Hepatocyte (in vitro differentiated cells): Measurements from ENCODE around the gene TNFRSF4. TPM values are rescaled to one million over a fixed set of nuclear protein-coding genes. Genes with fewer than 3 reads are reported as not detected.
A peak's percentile ranks its signal among the peaks of the same experiment; 100 is the strongest.

ENCODE experiments used
- DNase-seq: peaks from one replicate; pipeline ENCODE4 v3.0.0-alpha.2; 2016; ENCODE audit warnings: low spot score
- H2AFZ ChIP-seq: fragments of 200-600 bp; sonication (generic); 2 replicates; pipeline ENCODE4 v1.6.0; 2016; ENCODE audit warnings: antibody characterized with exemption, mild to moderate bottlenecking
- H3K27ac ChIP-seq: fragments of 200-600 bp; sonication (generic); 2 replicates; pipeline ENCODE4 v1.5.1; 2016; ENCODE audit warnings: mild to moderate bottlenecking
- H3K27me3 ChIP-seq: fragments of 200-600 bp; sonication (generic); 2 replicates; pipeline ENCODE4 v1.6.1; 2016
- H3K36me3 ChIP-seq: fragments of 200-600 bp; sonication (generic); replicated peaks from 2 replicates; pipeline ENCODE4 v1.5.1; 2016; ENCODE audit warnings: low read depth; ENCODE audit not compliant: insufficient read depth
- H3K4me1 ChIP-seq: fragments of 200-600 bp; sonication (generic); 2 replicates; pipeline ENCODE4 v1.5.1; 2016; ENCODE audit warnings: mild to moderate bottlenecking, moderate library complexity; ENCODE audit not compliant: insufficient read depth
- H3K4me2 ChIP-seq: fragments of 200-600 bp; sonication (generic); 2 replicates; pipeline ENCODE4 v1.6.0; 2016
- H3K4me3 ChIP-seq: fragments of 200-600 bp; sonication (generic); 2 replicates; pipeline ENCODE4 v1.5.1; 2016; ENCODE audit warnings: mild to moderate bottlenecking
- H3K79me2 ChIP-seq: fragments of 200-600 bp; sonication (generic); 2 replicates; pipeline ENCODE4 v1.6.0; 2017; ENCODE audit warnings: mild to moderate bottlenecking
- H3K9me2 ChIP-seq: fragments of 200-600 bp; sonication (generic); replicated peaks from 2 replicates; pipeline ENCODE4 v1.6.0; 2017; ENCODE audit warnings: mild to moderate bottlenecking; ENCODE audit not compliant: insufficient read depth
- H3K9me3 ChIP-seq: fragments of 200-600 bp; sonication (generic); 2 replicates; pipeline ENCODE4 v1.5.1; 2016; ENCODE audit warnings: low read depth, mild to moderate bottlenecking
- H4K20me1 ChIP-seq: fragments of 200-600 bp; sonication (generic); 2 replicates; pipeline ENCODE4 v1.6.0; 2016; ENCODE audit warnings: mild to moderate bottlenecking; ENCODE audit not compliant: insufficient read depth, poor library complexity, severe bottlenecking
- EZH2 ChIP-seq: fragments of 200-600 bp; sonication (generic); IDR thresholded peaks from 2 replicates; pipeline ENCODE4 v1.6.1; 2016; ENCODE audit warnings: antibody characterized with exemption, mild to moderate bottlenecking, borderline replicate concordance
- EZH2phosphoT487 ChIP-seq: fragments of 200-600 bp; sonication (generic); IDR thresholded peaks from one replicate; pipeline ENCODE4 v1.6.1; 2018; ENCODE audit warnings: antibody characterized with exemption, mild to moderate bottlenecking, low read depth, moderate library complexity; ENCODE audit not compliant: unreplicated experiment, severe bottlenecking
- WGBS: methylation state at CpG from one replicate; pipeline ENCODE4 v1.1.6; 2016; ENCODE audit warnings: low lambda C conversion rate; ENCODE audit errors: missing lambda C conversion rate; 5-methylcytosine and 5-hydroxymethylcytosine counted together
- polyA plus RNA-seq: library from polyadenylated mRNA; unstranded; fragments of >200 nt; fragmentation: Nextera tagmentation; extraction: Ambion mirVana; gene quantifications from 2 replicates; pipeline ENCODE4 v1.2.1, GENCODE V29; 2016
- total RNA-seq: library from RNA; depleted of rRNA; stranded (reverse); fragments of >200 nt; gene quantifications from 2 replicates; pipeline ENCODE4 v1.2.3, GENCODE V29; 2014
- TF ChIP-seq, protein P1 (sequence below): fragments of 200-600 bp; sonication (generic); IDR thresholded peaks from 2 replicates; pipeline ENCODE4 v1.5.1; 2016; ENCODE audit warnings: antibody characterized with exemption, mild to moderate bottlenecking; ENCODE audit not compliant: poor library complexity

The TNFRSF4 gene
- total and polyA plus RNA-seq, 2 experiments from 2014 or later, result not detected

DNA sequence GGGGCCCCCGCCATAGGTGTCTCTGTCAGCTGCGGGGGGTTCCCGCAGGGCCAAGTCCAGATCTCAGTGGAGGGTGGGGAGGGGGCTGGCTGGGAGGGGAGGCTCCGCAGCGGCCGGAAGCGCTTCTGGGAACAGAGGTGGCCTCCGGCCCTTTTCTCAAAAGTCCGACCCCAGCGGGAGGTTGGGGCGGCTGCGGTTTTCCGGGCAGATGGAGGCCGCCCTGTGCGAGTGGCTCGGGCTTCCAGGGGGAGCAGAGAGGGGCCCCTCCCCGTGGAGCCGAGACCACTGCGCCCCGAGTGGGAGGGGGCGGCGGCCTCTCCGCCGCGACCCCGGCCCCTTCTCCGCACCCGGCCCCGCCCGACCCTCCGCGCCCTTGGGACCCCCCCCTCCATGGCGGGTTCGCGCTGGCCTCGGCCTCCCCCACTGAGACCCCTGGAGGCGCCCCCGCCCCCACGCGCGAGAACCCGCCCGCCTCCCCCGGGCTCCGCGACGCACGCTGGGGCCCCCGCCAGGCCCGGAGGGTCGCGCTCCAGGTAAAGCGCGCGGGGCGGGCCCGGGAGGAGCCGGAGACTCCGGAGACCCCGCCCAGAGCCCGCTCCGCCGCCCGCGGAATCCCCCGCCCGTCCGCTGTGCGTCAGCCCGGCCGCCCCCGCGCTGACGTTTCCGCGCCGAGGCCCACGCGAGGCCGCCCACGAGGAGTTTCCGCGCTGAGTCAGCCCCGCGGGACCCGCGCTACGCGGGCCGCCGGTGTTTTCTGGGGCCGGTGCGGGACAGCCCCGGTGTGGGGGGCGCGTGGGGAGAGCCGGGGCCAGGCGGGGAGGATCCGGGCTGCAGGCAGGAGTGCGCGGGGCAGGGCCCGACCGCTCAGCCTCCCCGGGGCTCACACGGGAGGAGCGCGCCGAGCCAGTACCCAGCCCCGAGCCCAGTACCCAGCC, 12.8 kb downstream of the TNFRSF4 start:
- Histone ChIP-seq H2AFZ (no peak overlapping the region), H3K4me1 (peaks cover 4% of the 10 kb centered on the region), H3K9me2 (no peaks in the 10 kb centered on the region), H3K27me3 (peaks cover 8% of the 10 kb centered on the region), H3K4me3 (peak overlapping the region; percentile 61), H3K9me3 (no peaks in the 10 kb centered on the region), H4K20me1 (no peaks in the 10 kb centered on the region), H3K79me2 (no peaks in the 10 kb centered on the region), H3K27ac (no peak overlapping the region), H3K4me2 (peak overlapping the region; percentile 94), H3K36me3 (no peaks in the 10 kb centered on the region)
- peak; percentile 84 for DNase-seq
- 7% methylated on average over 25 of the region's 109 CpGs for WGBS
- TF ChIP-seq EZH2phosphoT487 (no peak), EZH2 (no peak)
- TF ChIP-seq, protein P1, sequence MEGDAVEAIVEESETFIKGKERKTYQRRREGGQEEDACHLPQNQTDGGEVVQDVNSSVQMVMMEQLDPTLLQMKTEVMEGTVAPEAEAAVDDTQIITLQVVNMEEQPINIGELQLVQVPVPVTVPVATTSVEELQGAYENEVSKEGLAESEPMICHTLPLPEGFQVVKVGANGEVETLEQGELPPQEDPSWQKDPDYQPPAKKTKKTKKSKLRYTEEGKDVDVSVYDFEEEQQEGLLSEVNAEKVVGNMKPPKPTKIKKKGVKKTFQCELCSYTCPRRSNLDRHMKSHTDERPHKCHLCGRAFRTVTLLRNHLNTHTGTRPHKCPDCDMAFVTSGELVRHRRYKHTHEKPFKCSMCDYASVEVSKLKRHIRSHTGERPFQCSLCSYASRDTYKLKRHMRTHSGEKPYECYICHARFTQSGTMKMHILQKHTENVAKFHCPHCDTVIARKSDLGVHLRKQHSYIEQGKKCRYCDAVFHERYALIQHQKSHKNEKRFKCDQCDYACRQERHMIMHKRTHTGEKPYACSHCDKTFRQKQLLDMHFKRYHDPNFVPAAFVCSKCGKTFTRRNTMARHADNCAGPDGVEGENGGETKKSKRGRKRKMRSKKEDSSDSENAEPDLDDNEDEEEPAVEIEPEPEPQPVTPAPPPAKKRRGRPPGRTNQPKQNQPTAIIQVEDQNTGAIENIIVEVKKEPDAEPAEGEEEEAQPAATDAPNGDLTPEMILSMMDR, result no peak

DNA sequence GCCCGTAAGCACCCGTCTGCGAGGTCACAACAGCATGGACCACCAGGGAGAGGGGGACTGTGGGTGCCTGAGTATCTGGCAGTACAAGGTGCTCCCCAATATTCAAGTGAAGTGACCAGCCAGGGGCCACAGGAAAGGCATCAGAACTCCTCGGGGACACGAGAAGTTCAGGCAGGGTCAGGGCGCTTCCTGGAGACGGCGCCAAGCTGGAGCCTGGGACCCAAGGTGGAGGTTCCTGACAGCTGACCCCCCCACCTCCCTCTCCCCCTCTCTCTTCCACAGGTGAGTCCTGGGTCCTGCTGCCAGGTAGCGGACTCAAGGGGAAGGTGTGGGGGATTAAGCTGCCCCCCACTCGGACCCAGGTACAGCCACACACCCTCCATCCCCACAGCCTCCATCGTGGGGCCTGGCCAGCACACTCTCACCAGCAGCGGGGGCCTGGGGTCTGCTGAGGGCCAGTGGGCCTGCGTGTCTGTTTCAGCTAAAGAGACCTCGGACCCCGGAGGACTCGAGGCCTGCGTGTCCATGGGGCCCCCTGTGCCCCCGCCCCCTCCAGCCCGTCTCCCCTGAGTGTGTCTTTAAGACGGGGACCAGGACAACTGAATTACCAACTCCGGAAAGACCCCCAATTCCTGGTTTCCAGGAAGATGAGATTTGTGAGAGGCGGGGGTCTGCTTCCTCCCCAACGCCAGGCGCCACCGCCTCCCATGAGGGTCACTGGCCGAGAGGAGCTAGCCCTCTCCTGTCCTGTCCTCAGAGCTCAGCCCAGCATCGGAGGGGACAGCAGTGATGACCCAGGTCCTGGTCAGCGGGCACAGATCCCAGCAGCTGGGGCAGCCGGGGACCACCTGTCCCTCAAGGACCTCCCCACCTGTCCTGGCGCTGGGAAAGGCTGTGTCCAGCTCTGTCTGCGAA, 13.7 kb downstream of the TNFRSF4 start:
- Histone ChIP-seq H3K4me1 (no peaks in the 10 kb centered on the region), H2AFZ (no peak overlapping the region), H3K9me2 (no peaks in the 10 kb centered on the region), H3K4me3 (no peak overlapping the region), H3K4me2 (peak overlapping the region; percentile 94), H3K27ac (no peak overlapping the region), H3K36me3 (no peaks in the 10 kb centered on the region), H3K79me2 (no peaks in the 10 kb centered on the region), H3K27me3 (no peaks in the 10 kb centered on the region), H4K20me1 (no peaks in the 10 kb centered on the region), H3K9me3 (no peaks in the 10 kb centered on the region)
- WGBS, result 85% methylated on average over 27 of the region's 31 CpGs
- DNase-seq, result no peak
- no peak for TF ChIP-seq EZH2phosphoT487
- TF ChIP-seq, protein P1, result no peak
- no peak for TF ChIP-seq EZH2

DNA sequence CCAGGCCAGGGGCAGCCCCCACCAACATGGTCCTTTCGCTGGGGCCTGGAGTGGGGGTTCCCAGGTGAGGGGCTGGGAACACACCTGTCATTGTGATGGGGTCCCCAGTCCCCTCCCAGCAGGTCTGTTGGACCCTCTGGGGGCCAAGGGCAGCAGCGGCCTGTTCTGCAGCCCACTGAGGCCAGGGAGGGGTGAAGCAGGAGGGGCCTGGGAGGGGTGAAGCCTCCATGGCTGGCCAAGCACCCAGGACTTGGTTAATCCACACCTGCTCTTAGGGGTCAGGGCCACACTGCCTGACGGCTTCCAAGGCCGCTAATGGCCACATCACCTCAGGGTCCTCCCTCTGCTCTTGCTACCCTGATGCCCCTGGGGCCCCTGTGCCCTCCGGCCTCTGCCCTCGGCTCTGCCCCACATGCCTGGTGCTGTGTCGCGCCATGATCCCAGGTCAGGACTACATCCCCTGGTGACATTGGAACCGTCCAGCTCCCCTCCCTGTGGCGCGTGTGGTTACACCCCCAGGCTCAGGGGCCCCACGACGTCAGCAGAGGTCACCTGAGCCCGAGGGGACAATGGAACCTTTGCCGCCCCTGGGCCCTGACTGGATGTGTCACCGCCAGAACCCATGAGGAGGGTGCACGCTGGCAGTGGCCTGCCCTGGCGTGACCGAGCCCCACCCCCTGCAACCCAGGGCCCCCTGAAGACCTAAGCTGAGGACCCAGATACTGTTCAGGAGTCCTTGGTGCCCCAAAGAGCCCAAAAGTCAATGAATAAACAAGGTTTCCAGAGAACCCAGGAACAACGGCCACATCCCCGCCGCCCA, 14.6 kb downstream of the TNFRSF4 start:
- no peaks in the 10 kb centered on the region for H3K9me3 ChIP-seq
- DNase-seq, result no peak
- H3K9me2 ChIP-seq, result no peaks in the 10 kb centered on the region
- H3K27ac ChIP-seq, result no peak overlapping the region
- TF ChIP-seq EZH2 (no peak), EZH2phosphoT487 (no peak)
- TF ChIP-seq, protein P1, result no peak
- no peaks in the 10 kb centered on the region for H4K20me1 ChIP-seq
- H3K4me3 ChIP-seq, result no peak overlapping the region
- H3K79me2 ChIP-seq, result no peaks in the 10 kb centered on the region
- no peak overlapping the region for H3K4me2 ChIP-seq
- 92% methylated on average over 22 of the region's 22 CpGs for WGBS
- no peaks in the 10 kb centered on the region for H3K27me3 ChIP-seq
- H3K4me1 ChIP-seq, result no peaks in the 10 kb centered on the region
- H2AFZ ChIP-seq, result no peak overlapping the region
- H3K36me3 ChIP-seq, result no peaks in the 10 kb centered on the region
